GM12873 (cell line): ENCODE data around the gene ZNF835.

ENCODE experiments used
- TF ChIP-seq, protein P1 (sequence below): IDR thresholded peaks from 2 replicates; pipeline ENCODE4 v1.5.1; 2012; ENCODE audit warnings: low read depth, mild to moderate bottlenecking, moderate library complexity, low read length, control low read depth; ENCODE audit not compliant: insufficient read depth; ENCODE audit errors: missing control alignments

Gene ZNF835

GRCh38 chr19:56701895-56702294, 30.3 kb upstream of the ZNF835 start:
- TF ChIP-seq, protein P1, sequence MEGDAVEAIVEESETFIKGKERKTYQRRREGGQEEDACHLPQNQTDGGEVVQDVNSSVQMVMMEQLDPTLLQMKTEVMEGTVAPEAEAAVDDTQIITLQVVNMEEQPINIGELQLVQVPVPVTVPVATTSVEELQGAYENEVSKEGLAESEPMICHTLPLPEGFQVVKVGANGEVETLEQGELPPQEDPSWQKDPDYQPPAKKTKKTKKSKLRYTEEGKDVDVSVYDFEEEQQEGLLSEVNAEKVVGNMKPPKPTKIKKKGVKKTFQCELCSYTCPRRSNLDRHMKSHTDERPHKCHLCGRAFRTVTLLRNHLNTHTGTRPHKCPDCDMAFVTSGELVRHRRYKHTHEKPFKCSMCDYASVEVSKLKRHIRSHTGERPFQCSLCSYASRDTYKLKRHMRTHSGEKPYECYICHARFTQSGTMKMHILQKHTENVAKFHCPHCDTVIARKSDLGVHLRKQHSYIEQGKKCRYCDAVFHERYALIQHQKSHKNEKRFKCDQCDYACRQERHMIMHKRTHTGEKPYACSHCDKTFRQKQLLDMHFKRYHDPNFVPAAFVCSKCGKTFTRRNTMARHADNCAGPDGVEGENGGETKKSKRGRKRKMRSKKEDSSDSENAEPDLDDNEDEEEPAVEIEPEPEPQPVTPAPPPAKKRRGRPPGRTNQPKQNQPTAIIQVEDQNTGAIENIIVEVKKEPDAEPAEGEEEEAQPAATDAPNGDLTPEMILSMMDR: no peak

GRCh38 chr19:56699552-56699951, 28.0 kb upstream of the ZNF835 start:
- TF ChIP-seq, protein P1: no peak

DNA sequence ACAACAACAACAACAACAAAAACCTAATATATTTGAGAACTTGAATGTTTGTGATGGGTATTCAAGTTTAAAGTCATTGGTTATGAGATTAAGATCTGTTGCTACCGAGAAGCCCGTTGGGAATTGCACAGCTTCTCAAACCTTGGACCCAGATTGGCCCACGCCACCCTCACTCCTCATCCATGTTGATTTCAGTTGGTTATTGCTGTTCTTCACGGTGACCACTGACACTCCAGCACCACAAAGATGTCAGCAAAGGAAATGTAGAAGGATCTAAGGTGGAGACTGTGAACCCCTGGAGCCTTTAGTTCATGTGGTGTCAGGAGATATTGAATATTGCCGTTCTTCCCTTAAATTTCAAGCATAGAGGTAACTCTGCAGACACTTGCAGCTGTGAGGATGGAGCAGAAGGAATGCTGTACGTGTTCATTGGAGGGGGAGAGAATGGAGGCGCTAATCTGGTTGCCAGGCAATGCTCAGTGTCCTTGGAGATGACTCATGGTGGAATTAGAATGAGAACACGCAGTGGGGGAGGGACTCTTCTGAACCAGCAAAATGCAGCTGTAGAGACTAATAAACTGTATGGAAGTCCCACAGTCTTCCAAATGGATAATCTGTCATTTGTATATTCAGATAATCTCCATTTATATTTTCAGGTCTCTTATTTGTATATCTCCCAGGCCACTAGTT, 20.8 kb upstream of the ZNF835 start:
- TF ChIP-seq, protein P1: no peak

DNA sequence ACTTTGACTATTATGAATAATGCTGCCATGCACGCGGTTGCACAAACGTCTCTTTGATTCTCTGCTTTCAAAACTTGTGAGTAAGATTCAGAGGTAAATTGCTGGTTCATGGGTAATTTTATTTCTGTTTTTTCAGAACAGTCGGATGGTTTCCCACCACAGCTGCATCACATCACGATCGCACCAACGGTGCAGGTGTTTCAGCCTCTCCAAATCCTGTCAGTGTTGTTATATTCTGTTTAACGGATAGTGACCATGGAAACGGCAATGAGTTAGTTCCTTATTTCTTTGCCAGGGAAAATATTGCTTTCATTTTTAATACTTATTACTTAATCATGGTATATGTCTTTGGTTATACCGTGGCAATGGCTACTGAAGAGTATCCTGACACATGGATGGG, 19.1 kb upstream of the ZNF835 start:
- TF ChIP-seq, protein P1: no peak

GRCh38 chr19:56689198-56689597, 17.6 kb upstream of the ZNF835 start:
- TF ChIP-seq, protein P1: no peak

DNA sequence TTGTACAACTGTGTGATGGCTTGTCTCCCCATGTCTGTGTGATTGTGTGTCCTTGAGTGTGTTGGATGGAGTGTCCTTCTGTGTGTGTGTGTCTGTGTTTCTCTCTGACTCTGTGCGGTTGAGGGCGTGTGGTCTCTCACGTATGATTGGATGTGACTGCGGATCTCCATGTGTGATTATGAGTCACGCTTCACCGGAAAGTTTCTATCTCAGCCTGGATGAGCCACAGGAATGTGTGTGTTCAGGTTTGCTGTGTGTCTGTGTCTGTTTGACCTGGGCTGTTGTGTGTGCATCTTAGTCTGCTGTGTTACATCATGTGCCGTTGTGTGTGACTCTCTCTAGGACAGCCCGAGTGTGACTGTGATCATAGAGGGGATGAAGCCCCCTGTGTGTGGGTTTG, 15.5 kb upstream of the ZNF835 start:
- TF ChIP-seq, protein P1: no peak

- TF ChIP-seq, protein P1: no peak
These were observed 11.6 kb upstream of the ZNF835 start for GRCh38 chr19:56683116-56683515.
